GM13976 (cell line): ENCODE results near the gene MICALL1.

Source experiments
- DNase-seq: peaks from one replicate; pipeline ENCODE4 v3.0.0; 2012; ENCODE audit warnings: low spot score
- CTCF ChIP-seq: IDR thresholded peaks from 2 replicates; pipeline ENCODE4 v1.5.1; 2012; ENCODE audit warnings: borderline replicate concordance, mild to moderate bottlenecking; ENCODE audit not compliant: insufficient read depth; ENCODE audit errors: extremely low read depth, missing control alignments, control extremely low read depth
- in situ Hi-C: fragments of 300-500 bp; cut with MboI; formaldehyde crosslinking; loops from one replicate; pipeline ENCODE4 v1.12.0; 2022; ENCODE audit warnings: low sequenced_read_pairs, mixed read lengths, inconsistent platforms; ENCODE audit not compliant: unreplicated experiment

MICALL1 gene

GRCh38 chr22:37913233-37913721, 7.2 kb downstream of the MICALL1 start:
- no peak for DNase-seq
- in situ Hi-C loops = no loop called here
- no peak for TF ChIP-seq CTCF

GRCh38 chr22:37916311-37916710, 10.2 kb downstream of the MICALL1 start:
- in situ Hi-C loops = no loop called here
- no peak for DNase-seq
- no peak for TF ChIP-seq CTCF

- in situ Hi-C loops = no loop called here
- DNase-seq = no peak
- TF ChIP-seq CTCF = no peak
These were observed 11.9 kb downstream of the MICALL1 start for GRCh38 chr22:37917874-37918548.

- DNase-seq = no peak
- in situ Hi-C loops = no loop called here
- TF ChIP-seq CTCF = no peak
These were observed 12.6 kb downstream of the MICALL1 start for GRCh38 chr22:37918580-37919270.

- in situ Hi-C loops = no loop called here
- TF ChIP-seq CTCF = no peak
- no peak for DNase-seq
These were observed 14.0 kb downstream of the MICALL1 start for GRCh38 chr22:37920126-37920525.

GRCh38 chr22:37922191-37922590, 16.1 kb downstream of the MICALL1 start:
- in situ Hi-C loops = no loop called here
- no peak for TF ChIP-seq CTCF
- DNase-seq = no peak
